ENCODE measurements around the gene LRP1.

Gene LRP1

DNA sequence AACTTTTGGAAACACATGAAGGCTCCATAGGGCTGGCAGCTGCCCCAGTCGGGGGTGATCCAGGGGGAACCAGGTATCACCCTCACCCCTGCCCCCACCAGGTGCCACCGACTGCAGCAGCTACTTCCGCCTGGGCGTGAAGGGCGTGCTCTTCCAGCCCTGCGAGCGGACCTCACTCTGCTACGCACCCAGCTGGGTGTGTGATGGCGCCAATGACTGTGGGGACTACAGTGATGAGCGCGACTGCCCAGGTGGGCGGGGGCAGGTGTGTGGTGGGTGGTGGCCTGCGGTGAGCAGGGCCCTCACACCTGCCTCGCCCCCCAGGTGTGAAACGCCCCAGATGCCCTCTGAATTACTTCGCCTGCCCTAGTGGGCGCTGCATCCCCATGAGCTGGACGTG is 66.0 kb downstream of the LRP1 start:
- POLR2A ChIA-PET = no interaction called here
- TF ChIP-seq SP1 (IDR thresholded peaks at IDR 0.05) (no peak), BHLHE40 (IDR thresholded peaks at IDR 0.05; ENCODE audit: borderline replicate concordance) (no peak), TARDBP (IDR thresholded peaks at IDR 0.05) (no peak), ELF4 (IDR thresholded peaks at IDR 0.05) (no peak), ARNT (IDR thresholded peaks at IDR 0.05) (no peak), ZNF384 (IDR thresholded peaks at IDR 0.05) (no peak), SUZ12 (IDR thresholded peaks at IDR 0.05) (no peak), CTBP1 (IDR thresholded peaks at IDR 0.05; ENCODE audit: borderline replicate concordance) (no peak), L3MBTL2 (conservative IDR thresholded peaks at IDR 0.05) (no peak), FOXM1 (IDR thresholded peaks at IDR 0.05; ENCODE audit: borderline replicate concordance) (no peak), FOXK2 (IDR thresholded peaks at IDR 0.05) (no peak), HDGF (IDR thresholded peaks at IDR 0.05; ENCODE audit: borderline replicate concordance) (no peak), LEF1 (IDR thresholded peaks at IDR 0.05; ENCODE audit: borderline replicate concordance) (no peak), FOXA1 (IDR thresholded peaks at IDR 0.05) (no peak), NFRKB (IDR thresholded peaks at IDR 0.05) (no peak)
- TF ChIP-seq, protein P1, sequence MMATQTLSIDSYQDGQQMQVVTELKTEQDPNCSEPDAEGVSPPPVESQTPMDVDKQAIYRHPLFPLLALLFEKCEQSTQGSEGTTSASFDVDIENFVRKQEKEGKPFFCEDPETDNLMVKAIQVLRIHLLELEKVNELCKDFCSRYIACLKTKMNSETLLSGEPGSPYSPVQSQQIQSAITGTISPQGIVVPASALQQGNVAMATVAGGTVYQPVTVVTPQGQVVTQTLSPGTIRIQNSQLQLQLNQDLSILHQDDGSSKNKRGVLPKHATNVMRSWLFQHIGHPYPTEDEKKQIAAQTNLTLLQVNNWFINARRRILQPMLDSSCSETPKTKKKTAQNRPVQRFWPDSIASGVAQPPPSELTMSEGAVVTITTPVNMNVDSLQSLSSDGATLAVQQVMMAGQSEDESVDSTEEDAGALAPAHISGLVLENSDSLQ (IDR thresholded peaks at IDR 0.05) = no peak
- DNase-seq (ENCODE audit: extremely low spot score) = no peak
- CTCF ChIA-PET = no interaction called here

DNA sequence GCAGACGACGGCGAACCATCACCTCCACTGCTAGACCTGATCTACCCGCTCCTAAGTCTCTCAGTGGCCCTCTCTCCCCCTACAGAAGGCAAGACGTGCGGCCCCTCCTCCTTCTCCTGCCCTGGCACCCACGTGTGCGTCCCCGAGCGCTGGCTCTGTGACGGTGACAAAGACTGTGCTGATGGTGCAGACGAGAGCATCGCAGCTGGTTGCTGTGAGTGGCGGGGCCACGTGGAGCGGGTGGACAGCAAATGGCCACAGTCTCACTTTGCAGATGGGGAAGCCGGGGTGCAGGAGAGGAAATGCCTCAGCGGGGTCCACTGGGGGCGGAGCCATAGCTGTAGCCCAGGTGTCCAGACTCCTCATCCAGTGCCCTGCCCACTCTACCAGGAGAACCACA is 66.9 kb downstream of the LRP1 start:
- CTCF ChIA-PET = no interaction called here
- TF ChIP-seq FOXM1 (IDR thresholded peaks at IDR 0.05; ENCODE audit: borderline replicate concordance) (no peak), NFRKB (IDR thresholded peaks at IDR 0.05) (no peak), SUZ12 (IDR thresholded peaks at IDR 0.05) (no peak), LEF1 (IDR thresholded peaks at IDR 0.05; ENCODE audit: borderline replicate concordance) (no peak), ZNF384 (IDR thresholded peaks at IDR 0.05) (no peak), HDGF (IDR thresholded peaks at IDR 0.05; ENCODE audit: borderline replicate concordance) (no peak), FOXK2 (IDR thresholded peaks at IDR 0.05) (no peak), L3MBTL2 (conservative IDR thresholded peaks at IDR 0.05) (no peak), CTBP1 (IDR thresholded peaks at IDR 0.05; ENCODE audit: borderline replicate concordance) (no peak)
- DNase-seq (ENCODE audit: extremely low spot score) = no peak
- POLR2A ChIA-PET = no interaction called here

DNA sequence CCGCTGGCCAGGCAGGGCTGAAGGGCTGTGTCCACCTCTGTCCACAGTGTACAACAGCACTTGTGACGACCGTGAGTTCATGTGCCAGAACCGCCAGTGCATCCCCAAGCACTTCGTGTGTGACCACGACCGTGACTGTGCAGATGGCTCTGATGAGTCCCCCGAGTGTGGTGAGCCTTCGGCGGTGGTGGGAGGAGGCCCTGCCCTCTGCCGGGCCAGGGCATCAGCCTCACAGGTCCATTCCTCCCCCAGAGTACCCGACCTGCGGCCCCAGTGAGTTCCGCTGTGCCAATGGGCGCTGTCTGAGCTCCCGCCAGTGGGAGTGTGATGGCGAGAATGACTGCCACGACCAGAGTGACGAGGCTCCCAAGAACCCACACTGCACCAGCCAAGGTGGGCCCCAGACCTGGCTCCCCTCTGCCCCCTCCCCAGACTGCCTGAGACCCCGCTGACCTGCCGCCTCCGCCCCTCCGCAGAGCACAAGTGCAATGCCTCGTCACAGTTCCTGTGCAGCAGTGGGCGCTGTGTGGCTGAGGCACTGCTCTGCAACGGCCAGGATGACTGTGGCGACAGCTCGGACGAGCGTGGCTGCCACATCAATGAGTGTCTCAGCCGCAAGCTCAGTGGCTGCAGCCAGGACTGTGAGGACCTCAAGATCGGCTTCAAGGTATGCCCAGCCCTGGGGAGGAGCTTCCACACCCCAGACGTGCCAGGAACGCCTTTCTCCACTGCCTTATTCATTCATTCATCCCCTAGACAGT is 67.5 kb downstream of the LRP1 start:
- ChIA-PET CTCF (no interaction called here), POLR2A (interaction anchor here (1.0 kb wide), 1 partner anchor 34 kb away, joined by 3 read pairs; the partner anchor contains the start of gene SHMT2)
- TF ChIP-seq LEF1 (IDR thresholded peaks at IDR 0.05; ENCODE audit: borderline replicate concordance) = no peak
- no peak for TF ChIP-seq CTBP1 (IDR thresholded peaks at IDR 0.05; ENCODE audit: borderline replicate concordance)
- no peak for TF ChIP-seq FOXK2 (IDR thresholded peaks at IDR 0.05)
- no peak for TF ChIP-seq NFRKB (IDR thresholded peaks at IDR 0.05)
- no peak for TF ChIP-seq ELF4 (IDR thresholded peaks at IDR 0.05)
- TF ChIP-seq L3MBTL2 (conservative IDR thresholded peaks at IDR 0.05) = no peak
- no peak for TF ChIP-seq FOXA1 (IDR thresholded peaks at IDR 0.05)
- no peak for TF ChIP-seq FOXM1 (IDR thresholded peaks at IDR 0.05; ENCODE audit: borderline replicate concordance)
- TF ChIP-seq, protein P1 (IDR thresholded peaks at IDR 0.05) = no peak
- no peak for TF ChIP-seq SP1 (IDR thresholded peaks at IDR 0.05)
- no peak for TF ChIP-seq BHLHE40 (IDR thresholded peaks at IDR 0.05; ENCODE audit: borderline replicate concordance)
- no peak for TF ChIP-seq SUZ12 (IDR thresholded peaks at IDR 0.05)
- TF ChIP-seq TARDBP (IDR thresholded peaks at IDR 0.05) = no peak
- DNase-seq (ENCODE audit: extremely low spot score) = no peak

DNA sequence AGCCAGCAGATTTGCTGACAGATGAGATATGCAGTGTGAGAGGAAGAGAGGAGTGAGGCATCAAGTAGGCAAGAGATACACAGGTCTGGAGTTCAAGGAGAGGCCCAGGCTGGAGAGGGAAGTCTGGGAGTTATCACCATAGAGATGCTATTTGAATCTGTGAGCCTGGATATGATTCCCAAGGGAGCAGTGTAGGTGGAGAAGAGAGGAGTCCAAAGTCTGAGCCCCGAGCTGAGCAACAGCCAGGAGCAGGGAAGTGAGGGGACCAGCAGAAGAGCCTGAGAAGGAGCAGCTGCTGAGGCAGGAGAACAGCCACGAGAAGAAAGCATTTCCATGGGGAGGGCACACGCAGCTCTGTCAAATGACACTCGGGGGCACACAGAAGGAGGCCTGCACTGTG is 68.2 kb downstream of the LRP1 start:
- ChIA-PET POLR2A (interaction anchor here (1.0 kb wide), 1 partner anchor 33 kb away, joined by 3 read pairs; the partner anchor contains the start of gene SHMT2), CTCF (no interaction called here)
- DNase-seq (ENCODE audit: extremely low spot score) = no peak
- no peak for TF ChIP-seq SUZ12 (IDR thresholded peaks at IDR 0.05)
- no peak for TF ChIP-seq ZNF384 (IDR thresholded peaks at IDR 0.05)
- no peak for TF ChIP-seq SP1 (IDR thresholded peaks at IDR 0.05)
- TF ChIP-seq ARNT (IDR thresholded peaks at IDR 0.05) = no peak
- TF ChIP-seq L3MBTL2 (conservative IDR thresholded peaks at IDR 0.05) = no peak
- TF ChIP-seq FOXA1 (IDR thresholded peaks at IDR 0.05) = no peak
- no peak for TF ChIP-seq ELF4 (IDR thresholded peaks at IDR 0.05)
- no peak for TF ChIP-seq HDGF (IDR thresholded peaks at IDR 0.05; ENCODE audit: borderline replicate concordance)
- TF ChIP-seq FOXM1 (IDR thresholded peaks at IDR 0.05; ENCODE audit: borderline replicate concordance) = no peak
- TF ChIP-seq FOXK2 (IDR thresholded peaks at IDR 0.05) = no peak
- TF ChIP-seq, protein P1 (IDR thresholded peaks at IDR 0.05) = no peak
- TF ChIP-seq TARDBP (IDR thresholded peaks at IDR 0.05) = no peak

DNA sequence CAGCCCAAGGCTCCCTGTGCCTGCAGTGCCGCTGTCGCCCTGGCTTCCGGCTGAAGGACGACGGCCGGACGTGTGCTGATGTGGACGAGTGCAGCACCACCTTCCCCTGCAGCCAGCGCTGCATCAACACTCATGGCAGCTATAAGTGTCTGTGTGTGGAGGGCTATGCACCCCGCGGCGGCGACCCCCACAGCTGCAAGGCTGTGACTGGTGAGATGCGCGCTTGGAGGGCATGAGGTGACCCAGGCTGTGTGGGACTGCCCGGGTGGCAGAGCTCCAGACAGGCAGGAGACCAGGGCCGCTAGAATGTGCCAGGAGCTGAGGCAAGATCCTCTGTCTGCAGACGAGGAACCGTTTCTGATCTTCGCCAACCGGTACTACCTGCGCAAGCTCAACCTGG is 68.7 kb downstream of the LRP1 start:
- ChIA-PET CTCF (no interaction called here), POLR2A (no interaction called here)
- DNase-seq (ENCODE audit: extremely low spot score) = no peak
- no peak for TF ChIP-seq NFRKB (IDR thresholded peaks at IDR 0.05)
- TF ChIP-seq ZNF384 (IDR thresholded peaks at IDR 0.05) = no peak
- TF ChIP-seq FOXK2 (IDR thresholded peaks at IDR 0.05) = no peak
- TF ChIP-seq ARNT (IDR thresholded peaks at IDR 0.05) = no peak
- no peak for TF ChIP-seq TARDBP (IDR thresholded peaks at IDR 0.05)
- TF ChIP-seq LEF1 (IDR thresholded peaks at IDR 0.05; ENCODE audit: borderline replicate concordance) = no peak
- no peak for TF ChIP-seq L3MBTL2 (conservative IDR thresholded peaks at IDR 0.05)
- TF ChIP-seq, protein P1 (IDR thresholded peaks at IDR 0.05) = no peak
- no peak for TF ChIP-seq HDGF (IDR thresholded peaks at IDR 0.05; ENCODE audit: borderline replicate concordance)
- TF ChIP-seq FOXA1 (IDR thresholded peaks at IDR 0.05) = no peak
- no peak for TF ChIP-seq FOXM1 (IDR thresholded peaks at IDR 0.05; ENCODE audit: borderline replicate concordance)
- no peak for TF ChIP-seq SP1 (IDR thresholded peaks at IDR 0.05)
- no peak for TF ChIP-seq ELF4 (IDR thresholded peaks at IDR 0.05)
- no peak for TF ChIP-seq CTBP1 (IDR thresholded peaks at IDR 0.05; ENCODE audit: borderline replicate concordance)
- no peak for TF ChIP-seq BHLHE40 (IDR thresholded peaks at IDR 0.05; ENCODE audit: borderline replicate concordance)
- TF ChIP-seq SUZ12 (IDR thresholded peaks at IDR 0.05) = no peak

All from HEK293T (cell line).